IMR-90 (cell line): Measurements from ENCODE around the gene RUBCN. TPM values are rescaled to one million over a fixed set of nuclear protein-coding genes. Genes with fewer than 3 reads are reported as not detected.

Source experiments
- ATAC-seq: fragments of 200-7000 bp; cut with Tn5 transposase; 2 replicates; pipeline ENCODE4 v1.9.1; 2020; ENCODE audit warnings: low read depth, mild to moderate bottlenecking, moderate library complexity
- BruUV-seq: library from RNA; stranded (reverse); fragments of 400-500 nt; replicated peaks from 2 replicates; lab custom pipeline; 2021; lab: Mats Ljungman, UMichigan
- CTCF ChIA-PET: fragments of 300-600 bp; formaldehyde crosslinking; extraction: SDS; loops from one replicate; lab custom pipeline; 2021; ENCODE audit warnings: antibody characterized with exemption; lab: Yijun Ruan, JAX
- POLR2A ChIA-PET: fragments of 300-600 bp; sonication (Branson Sonifier 250); formaldehyde crosslinking; loops from one replicate; lab custom pipeline; 2022; ENCODE audit warnings: antibody characterized with exemption; ENCODE audit not compliant: unreplicated experiment; lab: Charles Lee
- DNase-seq: peaks from one replicate; pipeline ENCODE4 v3.0.0; 2013
- H2AFZ ChIP-seq: replicated peaks from 2 replicates; pipeline ENCODE3; 2013; ENCODE audit warnings: low read length, mild to moderate bottlenecking; ENCODE audit not compliant: poor library complexity
- H2AK5ac ChIP-seq: 2 replicates; pipeline ENCODE4 v1.6.1; 2013; ENCODE audit warnings: low read depth, low read length, inconsistent platforms
- H2AK9ac ChIP-seq: replicated peaks from 2 replicates; pipeline ENCODE3; 2013; ENCODE audit warnings: mild to moderate bottlenecking, low read depth, low read length, moderate library complexity; ENCODE audit not compliant: poor library complexity
- H2BK120ac ChIP-seq: 2 replicates; pipeline ENCODE4 v1.6.1; 2013; ENCODE audit warnings: low read depth, low read length, inconsistent platforms
- H2BK15ac ChIP-seq: 3 replicates; pipeline ENCODE4 v1.6.1; 2013; ENCODE audit warnings: low read depth, low read length, inconsistent platforms
- H2BK20ac ChIP-seq: 2 replicates; pipeline ENCODE4 v1.6.1; 2013; ENCODE audit warnings: low read depth, mild to moderate bottlenecking, inconsistent platforms, low read length, moderate library complexity
- H2BK5ac ChIP-seq: 2 replicates; pipeline ENCODE4 v1.6.1; 2013; ENCODE audit warnings: mild to moderate bottlenecking, low read depth, low read length, inconsistent platforms; ENCODE audit not compliant: poor library complexity, severe bottlenecking
- H3K14ac ChIP-seq: replicated peaks from 2 replicates; pipeline ENCODE4 v1.6.1; 2013; ENCODE audit warnings: low read depth, low read length, inconsistent platforms
- H3K18ac ChIP-seq: 2 replicates; pipeline ENCODE4 v1.6.1; 2013; ENCODE audit warnings: low read depth, low read length, control low read depth
- H3K23ac ChIP-seq: 2 replicates; pipeline ENCODE4 v1.6.1; 2013; ENCODE audit warnings: low read depth, low read length, inconsistent platforms
- H3K27ac ChIP-seq: 2 replicates; pipeline ENCODE4 v1.5.1; 2013; ENCODE audit warnings: mild to moderate bottlenecking, control low read depth, low read length; ENCODE audit not compliant: insufficient read depth
- H3K27me3 ChIP-seq: 2 replicates; pipeline ENCODE4 v1.6.1; 2013; ENCODE audit warnings: low read length; ENCODE audit not compliant: control insufficient read depth, insufficient read depth
- H3K36me3 ChIP-seq: 2 replicates; pipeline ENCODE4 v1.6.1; 2013; ENCODE audit warnings: low read length, mixed read lengths; ENCODE audit not compliant: control insufficient read depth, insufficient read depth
- H3K4ac ChIP-seq: 2 replicates; pipeline ENCODE4 v1.6.1; 2013; ENCODE audit warnings: low read depth, low read length, inconsistent platforms
- H3K4me1 ChIP-seq: 2 replicates; pipeline ENCODE4 v1.6.1; 2013; ENCODE audit warnings: low read length, mixed read lengths; ENCODE audit not compliant: control insufficient read depth, insufficient read depth
- H3K4me2 ChIP-seq: 2 replicates; pipeline ENCODE4 v1.6.1; 2013; ENCODE audit warnings: low read depth, mild to moderate bottlenecking, control low read depth, low read length, moderate library complexity
- H3K4me3 ChIP-seq: 2 replicates; pipeline ENCODE4 v1.5.1; 2013; ENCODE audit warnings: low read depth, mild to moderate bottlenecking, control low read depth, low read length, moderate library complexity; ENCODE audit not compliant: insufficient read depth
- H3K56ac ChIP-seq: 2 replicates; pipeline ENCODE4 v1.6.1; 2013; ENCODE audit warnings: low read length, inconsistent platforms; ENCODE audit not compliant: insufficient read depth; ENCODE audit errors: extremely low read depth
- H3K79me1 ChIP-seq, 2 experiments: 2 replicates each; pipeline ENCODE4 v1.6.1; 2013; ENCODE audit warnings: low read length in 2 of 2, inconsistent platforms in 1 of 2, low read depth in 1 of 2
- H3K9ac ChIP-seq: 2 replicates; pipeline ENCODE4 v1.6.1; 2013; ENCODE audit warnings: low read depth, low read length, control low read depth
- H3K9me1 ChIP-seq: 2 replicates; pipeline ENCODE4 v1.6.1; 2013; ENCODE audit warnings: low read length, inconsistent platforms; ENCODE audit not compliant: insufficient read depth
- H3K9me3 ChIP-seq: 2 replicates; pipeline ENCODE4 v1.6.1; 2013; ENCODE audit warnings: low read length; ENCODE audit not compliant: control insufficient read depth, insufficient read depth
- H4K20me1 ChIP-seq: 2 replicates; pipeline ENCODE4 v1.6.1; 2013; ENCODE audit warnings: low read length, inconsistent platforms; ENCODE audit not compliant: insufficient read depth
- H4K5ac ChIP-seq: 2 replicates; pipeline ENCODE4 v1.6.1; 2013; ENCODE audit warnings: mild to moderate bottlenecking, low read depth, low read length, control low read depth
- H4K8ac ChIP-seq, 2 experiments: 2 replicates each; pipeline ENCODE4 v1.6.1; 2013; ENCODE audit warnings: low read depth in 2 of 2, low read length in 2 of 2, control low read depth in 1 of 2, inconsistent platforms in 1 of 2
- H4K91ac ChIP-seq: 2 replicates; pipeline ENCODE4 v1.6.1; 2013; ENCODE audit warnings: low read depth, low read length, inconsistent platforms; ENCODE audit not compliant: insufficient read depth
- BHLHE40 ChIP-seq: fragments of 150-350 bp; IDR thresholded peaks from 2 replicates; pipeline ENCODE4 v1.6.1; 2016; ENCODE audit warnings: mild to moderate bottlenecking, low read depth, low read length
- MAFK ChIP-seq: IDR thresholded peaks from 2 replicates; pipeline ENCODE4 v1.6.1; 2012; ENCODE audit warnings: low read depth, low read length, improper control_type of control experiment
- MAZ ChIP-seq: IDR thresholded peaks from 2 replicates; pipeline ENCODE4 v1.6.1; 2012; ENCODE audit warnings: low read depth, mild to moderate bottlenecking, low read length, improper control_type of control experiment, moderate library complexity, borderline replicate concordance
- NFE2L2 ChIP-seq: fragments of 150-350 bp; IDR thresholded peaks from 2 replicates; pipeline ENCODE4 v1.6.1; 2016; ENCODE audit warnings: low read depth, mild to moderate bottlenecking, low read length
- RAD21 ChIP-seq: IDR thresholded peaks from 2 replicates; pipeline ENCODE4 v1.6.1; 2012; ENCODE audit warnings: low read length, improper control_type of control experiment
- WGBS, 2 experiments: methylation state at CpG; one replicate each; pipeline versions ENCODE4 v1.1.5 to v1.1.7; 2013; ENCODE audit warnings: missing lambda C conversion rate in 2 of 2; ENCODE audit not compliant: insufficient read length in 1 of 2; ENCODE audit errors: extremely low coverage in 2 of 2; 5-methylcytosine and 5-hydroxymethylcytosine counted together
- dilution Hi-C: fragments of 300-500 bp; cut with HindIII; formaldehyde crosslinking; loops from one replicate; pipeline ENCODE4 v1.14.3; 2018; ENCODE audit warnings: low sequenced_read_pairs; ENCODE audit not compliant: unreplicated experiment
- in situ Hi-C: fragments of 300-500 bp; cut with MboI; formaldehyde crosslinking; loops from 3 replicates; pipeline ENCODE4 v1.14.3; 2019; ENCODE audit warnings: low sequenced_read_pairs, inconsistent platforms, mixed read lengths
- intact Hi-C: fragments of 100-400 bp; cut with micrococcal nuclease; formaldehyde crosslinking; loops from 2 replicates; pipeline ENCODE4 v1.10.0; 2022
- polyA plus RNA-seq, 3 experiments: library from polyadenylated mRNA; depleted of rRNA; stranded (reverse); fragments of >200 nt; gene quantifications; 2 replicates each; pipeline ENCODE4 v1.2.3, GENCODE V29; 2012; ENCODE audit warnings: low replicate concordance in 1 of 3
- total RNA-seq: library from RNA; depleted of rRNA; stranded (reverse); fragments of >200 nt; gene quantifications from 2 replicates; pipeline ENCODE4 v1.2.3, GENCODE V29; 2012
- TF ChIP-seq, protein P1 (sequence below): fragments of 150-350 bp; IDR thresholded peaks from 2 replicates; pipeline ENCODE4 v1.6.1; 2016; ENCODE audit warnings: low read depth, mild to moderate bottlenecking, low read length, moderate library complexity, borderline replicate concordance
- TF ChIP-seq, protein P2 (sequence below): conservative IDR thresholded peaks from 2 replicates; pipeline ENCODE4 v1.5.1; 2012; ENCODE audit warnings: mild to moderate bottlenecking, low read depth, low read length, improper control_type of control experiment

RUBCN gene
- total and polyA plus RNA-seq, 2 of the 4 experiments (the other 2 are of a cell fraction) = 10.8 to 12.6 TPM

- dilution Hi-C loops = no loop called here
- H2AFZ ChIP-seq = no peak overlapping the region
- no peak overlapping the region for H3K14ac ChIP-seq
- H2AK5ac ChIP-seq = no peak overlapping the region
- BruUV-seq = no TSS peak
- no peak overlapping the region for H4K8ac ChIP-seq
- H4K91ac ChIP-seq = no peak overlapping the region
- no peaks in the 10 kb centered on the region for H3K27me3 ChIP-seq
- H3K9me1 ChIP-seq = 0 out of 2 replicates have a peak, but pooled peaks cover 3% of the 10 kb centered on the region
- H3K23ac ChIP-seq = no peak overlapping the region
- 100% methylated on average over 3 of the region's 29 CpGs; no CpG with 5 or more reads in 1 of the 2 experiments for WGBS, 2 experiments
- H3K4ac ChIP-seq = no peak overlapping the region
- H3K4me2 ChIP-seq = no peak overlapping the region
- no peak overlapping the region for H3K56ac ChIP-seq
- no peak overlapping the region for H3K18ac ChIP-seq
- no peak overlapping the region for H3K27ac ChIP-seq
- POLR2A ChIA-PET = no interaction called here
- H3K79me1 ChIP-seq = peaks cover 0 to 3% of the 10 kb centered on the region in 2 experiments; a peak in 1 of 4 replicates
- no peaks in the 10 kb centered on the region for H3K4me1 ChIP-seq
- H2BK5ac ChIP-seq = no peak overlapping the region
- in situ Hi-C loops = no loop called here
- no peak overlapping the region for H4K5ac ChIP-seq
- H3K9me3 ChIP-seq = no peaks in the 10 kb centered on the region
- no peak for TF ChIP-seq NFE2L2
- TF ChIP-seq, protein P1, sequence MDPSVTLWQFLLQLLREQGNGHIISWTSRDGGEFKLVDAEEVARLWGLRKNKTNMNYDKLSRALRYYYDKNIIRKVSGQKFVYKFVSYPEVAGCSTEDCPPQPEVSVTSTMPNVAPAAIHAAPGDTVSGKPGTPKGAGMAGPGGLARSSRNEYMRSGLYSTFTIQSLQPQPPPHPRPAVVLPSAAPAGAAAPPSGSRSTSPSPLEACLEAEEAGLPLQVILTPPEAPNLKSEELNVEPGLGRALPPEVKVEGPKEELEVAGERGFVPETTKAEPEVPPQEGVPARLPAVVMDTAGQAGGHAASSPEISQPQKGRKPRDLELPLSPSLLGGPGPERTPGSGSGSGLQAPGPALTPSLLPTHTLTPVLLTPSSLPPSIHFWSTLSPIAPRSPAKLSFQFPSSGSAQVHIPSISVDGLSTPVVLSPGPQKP = no peak
- no peak for TF ChIP-seq BHLHE40
- TF ChIP-seq, protein P2, sequence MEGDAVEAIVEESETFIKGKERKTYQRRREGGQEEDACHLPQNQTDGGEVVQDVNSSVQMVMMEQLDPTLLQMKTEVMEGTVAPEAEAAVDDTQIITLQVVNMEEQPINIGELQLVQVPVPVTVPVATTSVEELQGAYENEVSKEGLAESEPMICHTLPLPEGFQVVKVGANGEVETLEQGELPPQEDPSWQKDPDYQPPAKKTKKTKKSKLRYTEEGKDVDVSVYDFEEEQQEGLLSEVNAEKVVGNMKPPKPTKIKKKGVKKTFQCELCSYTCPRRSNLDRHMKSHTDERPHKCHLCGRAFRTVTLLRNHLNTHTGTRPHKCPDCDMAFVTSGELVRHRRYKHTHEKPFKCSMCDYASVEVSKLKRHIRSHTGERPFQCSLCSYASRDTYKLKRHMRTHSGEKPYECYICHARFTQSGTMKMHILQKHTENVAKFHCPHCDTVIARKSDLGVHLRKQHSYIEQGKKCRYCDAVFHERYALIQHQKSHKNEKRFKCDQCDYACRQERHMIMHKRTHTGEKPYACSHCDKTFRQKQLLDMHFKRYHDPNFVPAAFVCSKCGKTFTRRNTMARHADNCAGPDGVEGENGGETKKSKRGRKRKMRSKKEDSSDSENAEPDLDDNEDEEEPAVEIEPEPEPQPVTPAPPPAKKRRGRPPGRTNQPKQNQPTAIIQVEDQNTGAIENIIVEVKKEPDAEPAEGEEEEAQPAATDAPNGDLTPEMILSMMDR = no peak
- TF ChIP-seq MAZ = no peak
- TF ChIP-seq MAFK = no peak
- no peak for TF ChIP-seq RAD21
- intact Hi-C loops = no loop called here
- H2BK120ac ChIP-seq = no peak overlapping the region
- H3K9ac ChIP-seq = no peak overlapping the region
- H2BK15ac ChIP-seq = no peak overlapping the region
- H2BK20ac ChIP-seq = no peak overlapping the region
- no peak overlapping the region for H2AK9ac ChIP-seq
- H4K20me1 ChIP-seq = no peaks in the 10 kb centered on the region
- ATAC-seq = no peak
- no peak for DNase-seq
- CTCF ChIA-PET = no interaction called here
- H3K4me3 ChIP-seq = no peak overlapping the region
- peaks cover 34% of the 10 kb centered on the region for H3K36me3 ChIP-seq
These were observed 61.8 kb downstream of the RUBCN start for GRCh38 chr3:197674741-197675562.
